HG03521 (cell line): ENCODE data around the gene FGF23.

Source experiments
- ATAC-seq: cut with Tn5 transposase; IDR thresholded peaks from one replicate; pipeline ENCODE4 v1.9.1; 2021; ENCODE audit warnings: mild to moderate bottlenecking, moderate library complexity; ENCODE audit not compliant: unreplicated experiment

Gene FGF23

DNA sequence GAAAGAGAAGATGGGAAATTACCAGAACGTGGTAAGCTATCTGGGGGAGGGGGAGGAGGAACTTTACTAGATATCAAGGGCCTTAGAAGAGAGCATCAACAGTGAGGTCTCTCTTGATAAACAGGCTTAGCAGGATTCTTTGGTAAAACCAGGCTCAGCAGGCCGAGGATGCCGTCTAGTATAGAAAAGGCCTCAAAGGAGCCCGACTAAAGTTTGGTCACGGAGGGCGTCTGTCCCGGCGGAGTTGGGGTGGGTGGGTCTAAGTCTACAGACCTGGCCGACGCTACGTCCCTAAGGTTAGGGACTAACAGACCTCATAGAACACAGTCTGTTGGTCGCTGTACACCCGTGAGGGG lies 59.0 kb downstream of the FGF23 start:
- peak; percentile 23 for ATAC-seq
